NCI-H2227 (cell line): ENCODE data around the gene KPNA4.

Experiments used
- DNase-seq: peaks from one replicate; lab custom pipeline; 2025; ENCODE audit not compliant: unreplicated experiment; lab: John Stamatoyannopoulos, UW

KPNA4 gene

DNA sequence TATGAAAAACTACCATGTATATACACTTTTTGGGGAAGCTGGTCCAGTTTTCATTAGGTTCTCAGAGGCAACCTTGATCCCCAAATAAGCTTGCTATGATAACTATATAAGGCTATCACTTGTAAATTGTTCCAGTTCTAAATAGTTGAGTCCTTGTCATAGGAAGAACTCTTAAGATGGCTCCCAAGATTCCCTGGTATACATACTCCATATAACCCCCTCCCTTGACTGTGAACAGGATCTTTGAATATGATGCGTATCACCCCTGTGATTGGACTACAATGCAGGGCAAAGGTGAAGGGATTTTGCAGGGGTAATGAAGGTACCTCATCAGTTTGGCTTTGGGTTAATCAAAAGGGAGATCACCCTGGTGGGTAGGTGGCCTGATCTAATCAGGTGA is 67.2 kb downstream of the KPNA4 start:
- DNase-seq = no peak

DNA sequence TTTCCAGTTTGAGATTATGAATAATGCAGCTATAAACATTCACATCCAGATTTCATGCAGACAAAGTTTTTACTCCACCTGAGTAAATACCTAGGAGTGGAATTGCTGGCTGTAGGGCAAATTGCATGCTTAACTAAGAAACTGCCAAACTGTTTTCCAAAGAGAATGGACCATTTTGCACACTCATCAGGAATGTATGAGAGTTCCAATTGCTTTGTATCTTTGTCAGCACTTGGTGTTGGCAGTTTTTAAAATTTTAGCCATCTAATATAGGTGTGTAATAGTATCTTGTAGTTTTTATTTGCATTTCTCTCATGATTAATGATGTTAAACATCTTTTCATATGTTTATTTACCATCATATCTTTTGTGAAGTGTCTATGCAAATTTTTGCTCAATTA is 75.2 kb downstream of the KPNA4 start:
- DNase-seq = no peak

DNA sequence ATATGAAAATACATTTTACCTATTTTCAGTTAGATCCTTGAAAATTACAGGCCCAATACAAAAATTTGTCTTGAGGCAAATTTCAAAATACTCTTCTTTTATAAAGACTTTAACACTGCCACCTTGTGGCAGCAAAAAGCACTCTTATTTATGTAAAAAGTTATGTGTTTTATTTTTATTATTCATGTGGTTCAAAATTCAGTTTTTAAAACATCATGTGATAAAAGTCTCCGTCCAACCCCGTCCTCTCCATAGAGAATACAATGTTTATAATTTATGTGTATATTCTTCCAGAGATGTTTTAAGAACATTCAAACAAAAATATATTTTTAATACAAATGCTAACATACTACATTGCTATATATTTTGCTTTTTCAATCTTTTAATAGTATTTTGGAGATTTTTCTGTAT is 78.9 kb downstream of the KPNA4 start:
- peak; percentile 50 for DNase-seq

DNA sequence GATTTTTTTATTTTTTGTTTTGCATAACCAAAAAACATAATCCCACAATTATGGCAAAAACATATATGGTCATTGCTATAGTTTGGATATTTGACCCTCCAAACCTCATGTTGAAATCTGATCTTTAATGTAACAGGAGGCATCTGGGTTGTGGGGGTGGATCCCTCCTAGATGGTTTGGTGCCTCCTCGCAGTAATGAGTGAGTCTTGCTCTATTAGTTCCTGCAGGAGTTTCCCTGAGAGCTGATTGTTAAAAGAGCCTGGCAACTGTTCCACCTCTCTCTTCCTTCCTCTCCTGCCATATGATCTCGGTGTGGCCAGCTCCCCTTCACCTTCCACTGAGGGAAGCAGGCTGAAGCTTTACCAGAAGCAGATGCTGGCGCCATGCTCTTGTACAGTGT is 82.6 kb downstream of the KPNA4 start:
- no peak for DNase-seq

DNA sequence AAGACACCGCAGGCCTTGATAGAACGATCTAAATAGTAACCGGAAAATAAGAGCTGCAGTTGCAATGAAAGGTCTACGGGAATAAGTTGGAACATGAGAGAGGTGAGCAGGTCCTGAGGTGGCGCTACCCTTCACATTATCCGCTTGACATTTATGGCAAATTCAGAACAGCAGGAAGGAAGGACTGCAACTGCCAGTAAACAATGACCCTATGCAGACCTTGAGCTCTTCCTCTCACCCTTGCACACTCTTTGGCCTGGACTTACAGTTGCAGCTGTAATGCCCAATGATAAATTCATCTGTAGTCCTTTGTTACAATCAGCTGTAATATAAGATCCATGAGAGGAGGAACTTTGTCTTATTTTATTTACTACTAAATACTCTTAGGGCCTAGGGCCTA is 83.5 kb downstream of the KPNA4 start:
- no peak for DNase-seq

DNA sequence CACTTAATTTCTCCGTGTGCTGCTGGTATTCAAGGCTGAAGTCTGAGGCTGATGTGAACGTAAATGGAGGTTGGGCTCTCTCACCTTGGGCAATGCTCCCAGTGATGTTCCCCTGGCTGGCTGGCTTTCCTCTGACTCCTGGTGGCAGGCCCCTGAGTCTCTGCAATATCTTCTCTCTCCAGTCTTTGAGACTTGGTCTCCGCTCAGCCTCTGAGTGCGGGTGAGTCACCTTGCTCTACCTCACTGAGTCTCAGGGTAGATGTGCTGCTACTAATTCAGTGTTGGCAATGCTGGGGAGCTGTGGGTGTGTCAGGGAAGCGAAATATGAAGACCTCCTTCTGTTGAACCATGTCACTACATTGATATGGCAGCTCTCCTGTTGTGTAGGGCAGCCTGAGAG is 84.4 kb downstream of the KPNA4 start:
- no peak for DNase-seq

GRCh38 chr3:160479376-160479775 is 86.0 kb downstream of the KPNA4 start:
- DNase-seq = no peak

DNA sequence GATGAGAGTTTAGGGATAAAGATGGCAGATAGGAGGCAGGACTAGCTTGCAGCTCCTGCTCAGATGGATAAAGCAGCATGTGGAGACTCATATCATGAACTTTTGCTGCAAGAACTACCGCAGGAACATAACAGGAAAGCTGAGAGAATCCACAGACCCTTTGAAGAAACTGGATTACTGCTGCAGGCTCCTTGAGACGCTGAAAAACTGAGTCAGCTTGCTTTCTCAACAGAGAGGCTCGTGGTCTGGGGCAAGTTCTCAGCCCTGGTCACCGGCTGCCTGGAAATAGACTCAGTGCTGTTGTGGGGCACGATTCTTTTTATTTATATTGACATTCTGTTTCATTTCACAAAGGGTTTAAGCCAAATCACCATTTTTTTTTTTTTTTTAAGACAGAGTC is 87.0 kb downstream of the KPNA4 start:
- DNase-seq = no peak

DNA sequence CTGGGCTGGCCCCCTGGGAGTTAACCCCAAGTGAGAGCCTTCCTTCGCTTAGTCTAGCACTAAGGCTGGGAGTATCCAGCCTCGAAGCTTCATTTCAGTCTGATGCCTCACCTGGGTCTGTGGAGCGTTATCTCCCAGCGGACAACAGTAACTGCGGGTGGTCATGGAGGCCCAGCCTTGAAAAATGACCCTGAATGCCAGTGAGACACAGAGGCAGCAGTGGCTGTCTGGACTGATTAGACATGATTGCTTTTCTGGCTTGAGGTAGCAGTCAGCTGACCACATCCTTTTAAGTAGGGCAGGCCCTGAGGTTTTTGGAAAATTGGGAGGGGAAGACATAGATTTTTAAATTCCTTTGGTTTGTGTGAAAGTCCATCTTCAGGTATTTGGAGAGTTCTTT is 87.6 kb downstream of the KPNA4 start:
- DNase-seq = no peak

DNA sequence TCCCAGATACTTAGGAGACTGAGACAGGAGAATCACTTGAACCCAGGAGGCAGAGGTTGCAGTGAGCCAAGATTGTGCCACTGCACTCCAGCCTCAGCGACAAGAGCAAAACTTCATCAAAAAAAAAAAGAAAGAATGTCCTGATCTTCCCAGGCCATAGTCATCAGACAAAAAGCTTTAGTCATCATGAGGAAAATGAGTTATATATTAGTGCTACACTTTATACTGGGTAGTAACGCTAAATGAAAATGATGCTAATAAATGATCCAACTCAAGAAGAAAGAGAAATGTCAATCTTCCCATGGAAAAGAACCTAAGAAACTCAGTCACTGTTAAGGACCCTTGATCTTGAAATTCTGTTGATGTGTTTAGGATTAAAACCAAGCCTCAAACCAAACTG is 89.5 kb downstream of the KPNA4 start:
- no peak for DNase-seq

DNA sequence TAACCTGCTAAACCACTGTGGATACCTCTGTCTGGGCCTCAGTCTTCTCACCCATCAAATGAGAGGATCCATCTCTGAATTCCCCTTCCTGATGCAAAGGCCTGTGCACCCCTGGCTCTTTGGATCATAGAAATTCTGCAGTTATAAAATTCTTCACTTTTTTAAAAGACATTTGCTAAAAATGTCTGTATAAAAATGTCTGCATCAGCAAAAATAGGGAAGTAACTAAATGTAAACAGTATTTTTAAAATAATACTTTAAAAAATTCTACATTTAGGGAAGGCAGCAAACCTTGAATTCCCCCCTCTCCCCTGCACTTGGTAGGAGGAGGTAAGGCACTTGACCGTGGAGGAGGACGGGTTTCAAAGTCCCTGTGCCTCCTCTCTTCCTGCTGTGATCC is 90.2 kb downstream of the KPNA4 start:
- no peak for DNase-seq

- DNase-seq = no peak
These were observed 90.9 kb downstream of the KPNA4 start for GRCh38 chr3:160474416-160474838.

DNA sequence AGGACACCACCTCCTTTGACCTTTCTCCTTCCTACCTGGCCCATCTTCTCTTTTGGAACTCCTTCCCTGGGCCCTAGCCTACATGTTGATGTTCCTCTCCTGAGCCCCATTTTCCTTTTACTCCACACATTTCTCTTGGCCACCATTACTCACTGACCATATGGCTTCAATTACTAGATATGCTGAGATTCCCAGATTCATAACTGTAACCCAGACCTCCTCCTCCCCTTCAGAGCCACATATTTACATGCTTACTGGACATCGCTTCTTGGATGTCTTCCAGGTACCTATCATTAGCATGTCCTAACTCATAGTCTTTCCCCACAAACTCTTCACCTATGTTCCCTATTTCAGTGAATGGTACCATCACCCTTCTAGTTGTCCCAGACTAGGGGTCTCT is 91.4 kb downstream of the KPNA4 start:
- DNase-seq = no peak

DNA sequence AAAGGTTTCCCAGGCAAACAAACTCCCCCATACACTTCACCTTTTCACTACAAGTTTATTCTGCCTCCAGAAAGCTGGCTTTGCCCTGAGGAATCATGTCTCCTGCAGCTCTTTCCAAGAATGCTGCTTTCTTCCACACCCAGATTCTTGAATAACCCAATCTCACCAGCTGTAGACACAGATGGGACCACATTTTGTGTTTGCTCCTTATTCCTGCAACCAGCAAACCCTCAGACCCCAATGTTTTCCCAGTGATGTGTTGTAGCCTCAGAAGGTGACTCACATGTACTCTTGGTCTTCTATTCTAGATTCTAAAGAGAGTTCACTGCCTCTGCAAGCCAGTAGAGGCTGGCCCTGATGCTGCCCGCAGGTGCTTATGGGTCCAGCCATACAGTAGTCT is 92.2 kb downstream of the KPNA4 start:
- DNase-seq = no peak

DNA sequence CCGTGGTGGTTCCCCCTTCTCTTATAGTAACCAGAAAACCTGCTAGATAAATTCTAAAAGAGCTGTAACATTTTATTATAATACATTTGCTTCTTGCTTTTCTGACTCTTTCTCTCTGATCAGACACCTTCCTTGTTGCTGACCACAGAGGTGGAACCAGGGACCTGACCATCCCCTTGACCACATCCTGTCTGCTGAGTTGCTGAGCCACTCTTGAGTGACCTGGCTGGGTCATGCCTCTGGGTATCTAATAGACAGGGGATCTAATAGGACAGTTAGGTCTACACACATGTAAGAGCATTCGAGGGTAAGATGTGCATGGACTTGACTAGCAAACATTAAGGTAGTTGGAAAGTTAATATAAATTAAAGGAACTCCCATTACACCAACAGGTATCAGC is 93.0 kb downstream of the KPNA4 start:
- no peak for DNase-seq

DNA sequence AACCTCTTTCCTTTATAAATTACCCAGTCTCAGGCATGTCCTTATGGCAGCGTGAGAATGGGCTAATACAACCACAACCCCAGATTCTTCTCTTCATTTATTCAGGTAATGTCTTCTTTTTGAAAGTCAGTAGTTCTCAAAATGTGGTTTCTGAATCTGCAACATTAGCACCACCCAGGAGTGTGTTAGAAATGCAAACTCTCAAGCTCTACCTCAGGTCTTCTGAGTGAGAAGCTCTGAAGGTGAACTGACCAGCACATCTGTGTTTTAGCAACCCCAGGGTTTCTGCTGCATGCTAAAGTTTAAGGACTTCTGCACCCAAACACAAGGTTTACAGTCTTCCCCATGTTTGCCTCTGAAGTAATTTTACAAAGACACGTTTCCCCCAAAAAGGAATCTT is 93.5 kb downstream of the KPNA4 start:
- DNase-seq = no peak

GRCh38 chr3:160470181-160470580 is 95.2 kb downstream of the KPNA4 start:
- no peak for DNase-seq

DNA sequence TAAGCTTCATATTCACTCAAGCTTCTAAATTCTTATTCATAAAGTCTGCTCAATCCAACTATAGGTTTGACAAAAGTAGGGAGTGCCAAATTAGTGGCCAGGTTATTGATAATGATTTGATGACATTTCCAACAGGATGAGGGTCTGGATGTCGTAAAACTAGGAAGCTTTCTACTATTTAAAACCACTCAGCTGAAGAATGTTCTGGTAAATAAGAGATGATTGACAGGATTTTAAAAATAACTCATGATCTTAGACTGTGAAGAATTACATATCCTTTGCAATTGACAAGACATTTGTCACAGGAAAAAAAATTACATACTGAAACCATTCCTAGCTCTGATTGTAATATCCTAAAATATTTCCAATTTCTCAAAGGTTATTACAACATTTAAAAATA is 100.4 kb downstream of the KPNA4 start:
- no peak for DNase-seq

DNA sequence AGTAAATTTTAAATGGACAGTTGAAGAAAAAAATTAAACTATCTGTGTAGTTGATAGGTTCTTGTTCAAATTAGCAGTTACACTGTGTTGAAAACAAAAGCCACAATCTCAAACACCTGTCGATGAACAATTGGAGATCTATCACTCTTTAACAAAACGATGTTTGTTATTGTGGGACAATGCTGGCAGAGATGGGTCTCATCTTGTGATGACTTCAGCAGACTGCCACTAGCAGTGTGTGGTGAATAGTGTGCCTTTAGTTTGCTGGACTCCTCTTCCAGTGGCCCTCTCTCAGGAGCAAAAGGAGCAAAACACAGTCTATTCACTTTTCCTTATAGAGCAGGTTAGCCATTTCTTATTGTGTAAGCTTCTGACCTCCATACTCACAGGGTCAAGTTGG is 101.0 kb downstream of the KPNA4 start:
- no peak for DNase-seq

DNA sequence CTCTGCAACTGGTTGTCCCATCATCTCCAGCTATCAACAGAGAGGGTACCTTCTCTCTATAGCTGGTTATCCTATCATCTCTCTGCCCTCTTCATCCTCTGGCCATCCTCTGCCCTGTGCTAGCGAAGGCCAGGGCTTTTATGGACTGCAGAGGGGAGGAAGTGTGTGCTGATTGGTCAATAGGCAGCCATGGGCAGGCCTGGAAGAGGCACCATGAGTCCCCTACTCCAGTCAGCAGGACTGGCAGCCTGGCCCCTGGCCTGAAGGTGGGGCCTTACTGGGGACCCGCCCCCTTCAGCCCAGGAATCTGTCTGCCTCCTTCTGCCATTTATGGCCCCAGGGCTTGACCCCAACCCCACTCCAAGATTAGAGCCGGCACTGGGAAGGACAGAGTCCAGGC is 105.3 kb downstream of the KPNA4 start:
- DNase-seq = no peak

GRCh38 chr3:160459450-160459970 is 105.9 kb downstream of the KPNA4 start:
- no peak for DNase-seq

DNA sequence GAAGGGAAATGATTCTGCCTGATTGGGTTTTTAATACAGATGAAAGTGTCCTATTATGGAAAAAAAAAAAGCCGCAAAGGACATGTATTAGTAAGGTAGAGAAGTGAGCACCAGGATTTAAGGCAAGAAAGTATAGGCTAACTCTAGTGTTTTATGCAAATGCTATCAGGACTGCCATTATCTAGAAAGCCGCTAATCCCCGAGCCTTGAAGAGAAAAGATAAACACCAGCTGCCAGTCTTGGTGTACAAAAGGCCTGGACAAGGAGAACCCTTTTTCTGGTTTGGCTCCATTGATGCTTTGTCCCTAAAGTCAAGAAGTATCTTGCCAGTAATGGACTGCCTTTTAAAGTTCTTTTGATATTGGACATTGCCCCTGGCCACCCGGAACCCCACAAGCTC is 107.2 kb downstream of the KPNA4 start:
- no peak for DNase-seq

DNA sequence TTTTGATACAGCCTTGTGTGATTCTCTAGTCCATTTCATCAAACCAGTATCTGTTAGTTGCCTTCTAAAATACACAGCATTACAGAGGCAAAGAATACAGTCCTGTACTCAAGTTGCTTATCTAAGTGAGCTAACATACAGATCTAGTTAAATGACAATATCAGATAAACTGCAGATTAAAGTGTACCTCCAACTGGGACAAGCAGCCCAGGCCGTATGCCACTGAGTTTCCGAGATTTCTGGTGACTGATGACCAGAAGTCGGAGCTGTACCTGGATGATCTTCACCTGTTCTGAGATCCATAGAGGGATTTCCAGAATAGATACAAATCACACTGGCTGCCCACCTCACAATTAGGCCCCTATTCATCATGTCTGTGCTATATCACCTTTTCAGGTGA is 109.5 kb downstream of the KPNA4 start:
- no peak for DNase-seq

DNA sequence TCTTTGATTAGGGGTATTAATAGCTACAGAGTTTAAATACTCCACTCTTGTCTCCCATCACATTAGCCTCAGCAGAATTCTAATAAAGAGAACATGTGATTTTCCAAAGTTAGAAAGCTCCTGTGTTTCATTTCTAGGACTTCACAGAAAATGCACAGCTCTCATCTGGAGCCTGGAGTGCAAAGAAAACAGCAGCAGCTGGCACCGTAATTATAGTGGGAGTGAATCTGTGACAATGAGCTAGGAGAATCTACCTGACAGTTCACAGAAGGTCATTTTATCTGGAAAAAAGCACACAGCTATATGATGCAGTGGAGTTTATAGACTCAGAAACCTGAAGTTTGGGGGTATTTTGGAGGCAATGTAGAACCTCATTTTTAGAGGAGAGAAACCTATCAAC is 110.4 kb downstream of the KPNA4 start:
- DNase-seq = peak; percentile 60
